Small intestine (tissue), 7 donors: Measurements from ENCODE around the gene SRSF10. TPM values are rescaled to one million over a fixed set of nuclear protein-coding genes. Genes with fewer than 3 reads are reported as not detected.
A peak's percentile ranks its signal among the peaks of the same experiment; 100 is the strongest.

Experiments
- DNase-seq, 2 donors: peaks; one replicate each; pipeline versions ENCODE4 v3.0.0 to v3.0.0-alpha.2; 2013
- FAIRE-seq: peaks from 2 replicates; lab custom pipeline; 2012; peaks lifted over from hg19 to GRCh38; lab: Jason Lieb, UNC
- H3K27ac ChIP-seq, 3 donors: one replicate each; pipeline ENCODE4 v1.5.1; 2013; ENCODE audit warnings: low read length in 2 of 3, mild to moderate bottlenecking in 2 of 3, control low read depth in 1 of 3, inconsistent platforms in 1 of 3, low read depth in 1 of 3, moderate library complexity in 1 of 3
- H3K27me3 ChIP-seq, 3 donors: one replicate each; pipeline ENCODE4 v1.6.1; 2013; ENCODE audit warnings: low read length in 3 of 3, inconsistent platforms in 1 of 3; ENCODE audit not compliant: control insufficient read depth in 3 of 3, insufficient read depth in 3 of 3
- H3K36me3 ChIP-seq, 3 donors: one replicate each; pipeline ENCODE4 v1.6.1; 2013; ENCODE audit warnings: low read length in 3 of 3, inconsistent platforms in 1 of 3, low read depth in 1 of 3, mild to moderate bottlenecking in 1 of 3, moderate library complexity in 1 of 3; ENCODE audit not compliant: control insufficient read depth in 3 of 3, insufficient read depth in 2 of 3
- H3K4me1 ChIP-seq, 3 donors: one replicate each; pipeline ENCODE4 v1.6.1; 2013; ENCODE audit warnings: low read length in 2 of 3, inconsistent platforms in 1 of 3, low read depth in 1 of 3, mild to moderate bottlenecking in 1 of 3, moderate library complexity in 1 of 3; ENCODE audit not compliant: control insufficient read depth in 3 of 3, insufficient read depth in 2 of 3
- H3K4me3 ChIP-seq, 3 donors: one replicate each; pipeline ENCODE4 v1.5.1; 2013; ENCODE audit warnings: low read length in 3 of 3, control low read depth in 1 of 3, inconsistent platforms in 1 of 3, low read depth in 1 of 3, mild to moderate bottlenecking in 1 of 3, moderate library complexity in 1 of 3
- H3K9me3 ChIP-seq, 2 donors: one replicate each; pipeline ENCODE4 v1.6.1; 2013; ENCODE audit warnings: low read depth in 1 of 2, low read length in 1 of 2; ENCODE audit not compliant: control insufficient read depth in 2 of 2, insufficient read depth in 1 of 2
- WGBS, 3 donors: extraction: QIAGEN DNeasy Blood & Tissue Kit; methylation state at CpG; one replicate each; pipeline ENCODE4 v1.1.7; 2013; 5-methylcytosine and 5-hydroxymethylcytosine counted together
- polyA plus RNA-seq, 4 donors: library from polyadenylated mRNA; stranded (reverse) in 3 of 4; unstranded in 1 of 4; fragments of 200-250 nt in 3 of 4; fragments of 120-200 nt in 1 of 4; gene quantifications; one replicate each; pipeline versions ENCODE4 v1.2.1 to v1.2.3, GENCODE V29; 2013
- donor health status: healthy with polysubstance abuse.
- donor health status: control.
- donor health status: control.
- donor health status: Bipolar disorder and iron deficiency.
- donor health status: healthy.

Gene SRSF10
- polyA plus RNA-seq, 4 donors: 35.9 to 166 (median 56.3) TPM

- DNase-seq (no peak), FAIRE-seq (no peak)
- Histone ChIP-seq H3K27ac (no peak overlapping the region), H3K4me3 (no peak overlapping the region), H3K36me3 (no peaks in the 10 kb centered on the region), H3K9me3 (no peaks in the 10 kb centered on the region), H3K4me1 (peaks cover 0 to 10% (median 2%) of the 10 kb centered on the region in 3 donors), H3K27me3 (no peaks in the 10 kb centered on the region)
- 71 to 89% (median 86%) methylated on average over 8 of the region's 8 CpGs for WGBS, 3 donors
Measured at GRCh38 chr1:23922321-23922943, 57.7 kb downstream of the SRSF10 start.

DNA sequence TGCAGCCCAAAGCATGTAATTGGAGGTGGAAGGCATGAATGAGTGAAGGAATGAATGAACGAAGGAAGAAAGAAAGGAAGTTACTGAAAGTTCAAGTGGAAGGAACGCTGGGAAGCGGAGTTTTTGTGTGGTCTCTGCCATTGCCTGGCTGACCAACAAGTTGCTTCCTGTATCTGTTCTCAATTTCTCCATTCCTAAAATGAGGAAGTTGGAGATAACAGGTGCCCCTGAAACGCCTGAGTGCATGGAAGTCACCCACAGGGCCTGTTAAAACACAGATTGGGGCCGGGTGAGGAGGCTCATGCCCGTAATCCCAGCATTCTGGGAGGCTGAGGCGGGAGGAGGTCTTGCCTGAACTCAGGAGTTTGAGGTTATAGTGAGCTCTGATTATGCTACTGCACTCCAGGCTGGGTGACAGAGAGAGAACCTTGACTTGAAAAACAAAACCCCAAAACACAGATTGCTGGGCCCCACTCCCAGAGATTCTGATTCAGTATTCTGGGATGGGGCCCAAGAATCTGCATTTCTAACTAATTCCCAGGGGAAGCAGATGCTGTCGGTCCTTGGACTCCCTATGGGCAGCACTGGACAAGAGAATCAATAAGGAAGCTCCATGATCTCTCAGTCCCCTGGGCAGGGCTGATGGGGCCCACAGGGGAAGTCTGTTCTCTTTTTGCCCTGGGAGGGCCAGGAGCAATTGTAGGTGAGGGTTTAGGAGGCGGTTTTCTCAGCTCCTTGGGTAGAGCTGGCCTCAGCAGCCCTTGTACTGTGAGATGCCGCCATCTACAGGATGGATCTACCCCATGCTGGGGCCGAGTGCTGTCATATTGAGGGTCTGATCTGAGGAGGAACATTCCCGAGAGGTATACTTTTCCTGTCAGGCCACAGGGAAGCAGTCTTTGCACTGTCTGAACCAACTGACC lies 63.7 kb downstream of the SRSF10 start:
- FAIRE-seq (no peak), DNase-seq (peak; percentile 83 to 84)
- Histone ChIP-seq H3K9me3 (no peaks in the 10 kb centered on the region), H3K4me3 (no peak overlapping the region), H3K27ac (no peak overlapping the region), H3K27me3 (no peaks in the 10 kb centered on the region), H3K4me1 (peaks cover 2 to 18% (median 4%) of the 10 kb centered on the region in 3 donors), H3K36me3 (no peaks in the 10 kb centered on the region)
- 43 to 46% (median 43%) methylated on average over 12 of the region's 12 CpGs for WGBS, 3 donors

DNA sequence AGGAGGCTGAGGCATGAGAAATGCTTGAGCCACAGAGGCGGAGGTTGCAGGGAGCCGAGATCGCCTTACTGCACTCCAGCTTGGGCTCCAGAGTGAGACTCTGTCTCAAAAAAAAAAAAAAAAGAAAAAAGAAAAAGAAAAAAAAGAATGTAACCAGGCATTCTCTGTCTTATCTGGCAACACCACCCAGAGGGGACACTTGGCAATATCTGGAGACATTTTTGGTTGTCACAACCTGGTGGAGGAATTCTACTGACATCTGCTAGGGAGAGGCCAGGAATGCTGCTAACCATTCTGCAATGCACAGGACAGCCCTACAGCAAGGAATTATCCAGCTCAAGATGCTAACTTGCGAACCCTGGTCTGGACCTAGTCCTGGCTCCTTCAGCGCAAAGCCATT lies 64.7 kb downstream of the SRSF10 start:
- H3K4me3 ChIP-seq: no peak overlapping the region
- WGBS, 3 donors: 95 to 97% (median 97%) methylated on average over 5 of the region's 5 CpGs
- H3K4me1 ChIP-seq: peaks cover 2 to 15% (median 3%) of the 10 kb centered on the region in 3 donors
- H3K9me3 ChIP-seq: no peaks in the 10 kb centered on the region
- no peak for DNase-seq
- no peak for FAIRE-seq
- H3K27ac ChIP-seq: no peak overlapping the region
- H3K36me3 ChIP-seq: no peaks in the 10 kb centered on the region
- H3K27me3 ChIP-seq: no peaks in the 10 kb centered on the region

DNA sequence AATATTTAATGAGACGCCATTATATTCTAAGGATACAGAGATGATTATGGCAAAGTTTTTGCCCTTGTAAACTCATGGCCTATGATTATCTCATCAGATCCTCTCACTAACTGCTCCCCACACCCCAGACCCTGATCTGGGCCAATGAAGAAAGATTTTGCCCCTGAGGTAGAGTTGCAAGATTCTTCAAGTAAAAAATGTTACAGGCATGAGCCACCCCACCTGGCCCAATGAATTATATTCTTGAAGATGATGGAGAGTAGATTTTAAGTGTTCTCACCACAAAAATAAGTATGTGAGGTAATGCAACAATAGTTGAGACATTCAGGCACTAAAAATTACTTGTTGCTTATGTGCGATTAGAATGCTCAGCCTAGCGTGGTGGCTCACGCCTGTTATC lies 65.2 kb downstream of the SRSF10 start:
- H3K4me3 ChIP-seq: no peak overlapping the region
- 94 to 97% (median 96%) methylated on average over 4 of the region's 4 CpGs for WGBS, 3 donors
- peaks cover 0 to 3% (median 0%) of the 10 kb centered on the region in 3 donors for H3K27me3 ChIP-seq
- no peak for DNase-seq
- no peaks in the 10 kb centered on the region for H3K36me3 ChIP-seq
- no peak overlapping the region for H3K27ac ChIP-seq
- H3K4me1 ChIP-seq: peaks cover 2 to 10% (median 2%) of the 10 kb centered on the region in 3 donors
- FAIRE-seq: no peak
- no peaks in the 10 kb centered on the region for H3K9me3 ChIP-seq

Other genes starting within 250 kb of the SRSF10 start
- 10 to 100 TPM in 3 of 4 donors, 1 to 10 TPM in 1; 8.4 to 25.2 (median 11.7) TPM for gene ELOA, start 236.9 kb downstream of the SRSF10 start, polyA plus RNA-seq
- gene PITHD1, start 201.9 kb downstream of the SRSF10 start, polyA plus RNA-seq: 10 to 100 TPM; 32.4 to 60.1 (median 48.4) TPM
- 100 to 1,000 TPM in 2 of 4 donors, 10 to 100 TPM in 2; 82.9 to 137 (median 99.1) TPM for gene LYPLA2, start 189.2 kb downstream of the SRSF10 start, polyA plus RNA-seq
- 100 to 1,000 TPM in 3 of 4 donors, 10 to 100 TPM in 1; 76.6 to 289 (median 198) TPM for gene GALE, start 179.6 kb downstream of the SRSF10 start, polyA plus RNA-seq
- 100 to 1,000 TPM in 1 of 4 donors, 10 to 100 TPM in 3; 52.2 to 105 (median 85.8) TPM for gene HMGCL, start 154.9 kb downstream of the SRSF10 start, polyA plus RNA-seq
- 10 to 100 TPM; 44.9 to 81.8 (median 51.3) TPM for gene FUCA1, start 112.0 kb downstream of the SRSF10 start, polyA plus RNA-seq
- gene CNR2, start 67.0 kb downstream of the SRSF10 start, polyA plus RNA-seq: under 1 TPM in 2 of 4 donors, not detected in 2; 0.10 to 0.15 TPM
- 100 to 1,000 TPM; 114 to 181 (median 126) TPM for gene PNRC2, start 20.5 kb downstream of the SRSF10 start, polyA plus RNA-seq
- 10 to 100 TPM in 1 of 4 donors, 1 to 10 TPM in 3; 1.7 to 84.8 (median 5.7) TPM for gene MYOM3, start 131.8 kb upstream of the SRSF10 start, polyA plus RNA-seq
- 100 to 1,000 TPM in 1 of 4 donors, 10 to 100 TPM in 3; 16.3 to 131 (median 25.2) TPM for gene IL22RA1, start 162.8 kb upstream of the SRSF10 start, polyA plus RNA-seq
- gene IFNLR1, start 207.0 kb upstream of the SRSF10 start, polyA plus RNA-seq: 1 to 10 TPM; 4.8 to 9.8 (median 6.9) TPM